Activated CD4-positive, alpha-beta T cell treated with anti-CD3 and anti-CD28 coated beads, Interleukin-2, amount 50 U/mL, for 24 hours (primary cell): ENCODE measurements around the gene CDC42.

Experiments
- DNase-seq, 2 donors: peaks; one replicate each; pipeline ENCODE4 v3.0.0-alpha.2; 2020; ENCODE audit warnings: low read depth in 1 of 2, low spot score in 1 of 2

The CDC42 gene

DNA sequence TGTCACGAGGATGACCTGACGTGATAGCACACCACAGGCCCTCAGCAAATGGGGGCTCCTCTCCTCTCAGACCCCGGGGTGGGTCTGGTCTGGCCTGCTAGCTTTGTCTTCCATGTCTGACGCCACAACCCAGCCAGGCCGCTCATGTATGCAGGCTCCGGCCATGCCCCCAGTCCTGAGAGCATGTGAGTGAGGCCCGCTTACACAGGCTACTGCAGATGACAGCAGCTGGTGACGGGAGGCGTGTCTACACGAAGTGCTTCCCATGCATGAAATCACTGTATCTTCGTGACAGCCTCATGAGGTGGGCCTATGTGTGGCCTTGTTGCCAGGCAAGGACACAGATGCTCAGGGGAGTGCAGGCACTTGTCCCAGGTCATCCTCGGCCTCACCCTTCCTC is 74.0 kb downstream of the CDC42 start:
- no peak for DNase-seq

DNA sequence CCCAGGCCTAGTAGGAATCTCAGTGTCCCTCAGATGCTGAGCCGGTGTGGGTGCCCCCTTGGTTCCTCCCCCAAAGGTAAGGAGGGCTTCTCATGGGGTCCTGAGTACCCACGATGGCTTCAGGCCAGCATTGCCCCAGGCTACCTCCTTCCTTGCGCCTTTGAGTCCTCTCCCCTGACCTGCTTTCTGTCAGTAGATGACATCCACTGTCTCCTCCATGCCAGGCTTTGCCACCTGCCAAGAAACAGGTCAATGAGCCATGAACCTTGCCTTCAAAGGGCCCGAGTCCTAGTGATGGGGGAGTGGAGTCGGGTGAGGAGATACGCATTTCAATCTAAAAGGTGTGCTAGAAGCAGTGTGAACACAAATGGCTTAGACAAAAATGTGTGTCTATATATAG is 74.7 kb downstream of the CDC42 start:
- DNase-seq: no peak

DNA sequence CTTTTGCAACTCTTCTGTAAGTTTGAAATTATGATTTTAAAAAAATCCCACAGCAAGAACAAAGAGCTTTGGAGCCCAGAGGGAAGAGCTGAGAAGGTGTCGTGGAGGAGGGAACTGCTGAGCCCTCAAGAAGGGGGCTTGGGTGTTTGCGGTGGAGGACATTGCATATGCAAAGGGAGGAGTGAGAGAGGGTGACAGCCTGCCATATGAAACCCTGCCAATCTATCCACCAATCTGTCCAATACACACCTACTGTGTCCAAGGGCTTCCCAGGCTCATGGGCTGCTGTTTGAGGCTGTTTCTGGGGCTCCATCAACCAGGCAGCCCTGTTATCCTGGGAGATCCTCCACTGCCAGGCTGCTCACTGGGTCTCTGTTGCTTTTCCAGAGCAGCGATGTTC is 75.2 kb downstream of the CDC42 start:
- DNase-seq: no peak

DNA sequence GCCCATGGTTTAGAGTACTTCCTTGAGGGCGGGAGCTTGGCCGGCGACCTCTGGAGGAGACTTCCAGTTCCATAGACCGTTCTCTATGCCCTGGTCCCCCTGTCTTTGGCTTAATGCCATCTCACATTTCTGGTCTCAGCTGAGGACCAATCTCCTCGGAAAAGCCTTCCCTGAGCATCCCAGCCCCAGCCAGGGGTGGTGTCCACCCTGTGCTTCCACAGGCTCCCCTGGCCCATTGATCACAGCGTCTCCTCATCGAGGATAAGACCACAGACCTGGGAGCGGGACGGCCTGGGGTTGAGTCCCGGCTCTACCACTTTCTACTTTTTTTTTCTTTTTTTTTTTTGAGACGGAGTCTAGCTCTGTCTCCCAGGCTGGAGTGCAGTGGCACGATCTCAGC is 75.9 kb downstream of the CDC42 start:
- DNase-seq: no peak

DNA sequence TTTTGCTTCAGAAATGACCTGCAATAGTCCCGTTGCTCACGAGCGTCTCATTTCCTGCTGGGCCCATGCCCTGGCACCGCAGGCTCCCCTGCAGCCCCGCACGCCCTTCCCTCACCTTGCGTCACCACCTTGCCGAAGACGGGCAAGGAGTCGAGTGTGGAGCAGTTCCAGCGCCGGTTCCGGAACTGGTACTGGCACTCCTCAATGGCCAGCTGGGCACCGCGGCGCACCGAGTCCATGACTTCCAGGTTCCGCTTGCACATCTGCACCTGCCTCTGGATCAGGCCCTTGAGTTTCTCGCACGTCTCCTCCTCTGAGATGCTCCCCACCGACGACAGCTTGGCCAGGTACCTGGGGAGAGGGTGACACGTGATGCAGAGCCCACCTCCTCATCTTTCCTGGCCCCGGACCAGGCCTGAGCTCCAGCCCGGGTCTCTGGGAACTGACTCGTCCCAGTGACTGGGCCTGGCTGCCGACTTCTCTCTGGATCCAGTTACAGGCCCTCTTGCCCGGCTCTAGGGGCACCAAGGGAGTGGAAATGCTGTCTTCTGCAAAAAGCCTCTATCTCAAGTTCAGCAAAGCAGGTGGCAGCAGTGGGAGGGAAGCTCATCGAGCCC is 77.1 kb downstream of the CDC42 start:
- DNase-seq: no peak

DNA sequence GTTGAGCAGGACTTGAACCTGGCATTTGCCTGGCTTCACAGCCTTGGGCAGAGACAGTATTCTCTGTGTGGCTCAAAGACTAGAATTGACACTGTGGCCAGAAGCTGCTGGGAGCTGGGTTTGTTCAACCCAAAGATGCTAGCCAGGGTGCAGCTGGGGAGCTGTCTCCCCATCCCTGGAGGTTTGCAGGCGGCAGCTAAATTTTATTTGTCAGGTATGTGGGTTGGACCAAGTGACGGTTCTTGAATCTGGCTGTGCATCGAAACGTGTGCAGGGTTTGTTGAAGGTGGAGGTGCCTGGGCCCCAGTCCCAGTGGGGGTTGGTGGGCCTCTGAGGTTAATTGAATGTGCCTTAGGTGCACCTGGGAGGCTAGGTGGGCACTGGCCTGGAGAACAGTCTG is 78.6 kb downstream of the CDC42 start:
- no peak for DNase-seq

DNA sequence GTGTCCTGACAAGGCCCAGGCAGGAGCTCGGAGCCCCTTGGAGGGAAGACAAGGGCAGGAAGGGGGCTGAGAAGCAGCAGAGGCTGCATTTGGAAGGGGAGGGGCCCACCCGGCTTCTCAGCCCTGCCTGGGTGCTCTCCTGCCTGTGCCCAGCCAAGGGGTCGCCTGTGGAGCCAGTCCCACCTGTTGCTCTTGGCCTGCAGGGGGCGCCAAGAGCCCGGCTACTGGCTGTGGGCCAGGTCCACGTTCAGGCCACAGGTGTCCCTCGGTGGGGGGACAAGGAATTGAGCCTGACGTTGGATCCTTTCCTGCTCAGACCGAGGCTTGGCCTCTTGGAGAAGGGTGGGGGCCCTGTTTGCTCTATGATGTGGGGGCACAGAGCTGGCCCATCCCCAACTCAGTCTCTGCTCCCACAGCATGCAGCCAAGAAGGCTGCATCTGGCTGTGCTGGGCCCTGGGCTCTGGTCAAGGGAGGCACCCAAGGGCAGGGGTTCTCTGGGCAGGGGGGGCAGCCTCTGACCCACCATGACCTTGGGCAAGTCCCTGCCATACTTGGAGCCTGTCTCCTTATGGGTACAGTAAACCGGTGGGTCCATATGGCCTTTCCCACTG is 79.5 kb downstream of the CDC42 start:
- DNase-seq: peak; percentile 27 to 39

DNA sequence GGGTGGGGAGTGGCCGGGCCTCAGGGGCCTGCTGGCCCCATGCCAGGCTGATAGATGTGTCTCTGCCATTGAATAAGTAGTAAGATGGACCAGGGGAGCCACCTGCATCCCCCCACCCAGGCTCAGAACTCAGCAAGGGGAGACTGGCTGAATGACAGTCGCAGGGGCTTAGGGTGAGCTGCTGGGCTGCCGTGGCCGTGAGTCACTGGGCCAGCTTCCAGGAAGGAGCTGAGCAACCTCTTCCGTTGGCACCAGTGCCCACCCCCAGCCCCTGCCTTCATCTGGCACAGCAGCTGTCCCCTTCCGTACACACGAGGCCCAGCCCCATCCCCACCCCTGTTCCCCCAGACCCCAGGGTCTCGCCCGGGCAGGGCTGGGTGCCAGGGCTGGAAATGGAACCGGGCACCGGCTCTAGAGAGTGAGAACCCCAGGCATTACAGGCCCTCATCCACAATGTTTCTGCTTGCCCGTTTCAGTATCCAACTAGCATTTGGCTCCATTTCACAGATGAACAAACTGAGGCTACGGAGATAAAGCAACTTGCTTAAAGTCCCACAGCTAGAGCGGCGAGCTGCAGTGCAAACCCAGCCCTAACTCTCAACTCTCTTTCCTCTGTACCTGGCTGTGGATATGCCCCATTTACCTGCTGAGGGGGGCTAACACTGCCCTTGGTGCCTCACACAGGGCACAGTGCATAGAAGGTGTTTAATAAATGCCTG is 80.2 kb downstream of the CDC42 start:
- DNase-seq: no peak

DNA sequence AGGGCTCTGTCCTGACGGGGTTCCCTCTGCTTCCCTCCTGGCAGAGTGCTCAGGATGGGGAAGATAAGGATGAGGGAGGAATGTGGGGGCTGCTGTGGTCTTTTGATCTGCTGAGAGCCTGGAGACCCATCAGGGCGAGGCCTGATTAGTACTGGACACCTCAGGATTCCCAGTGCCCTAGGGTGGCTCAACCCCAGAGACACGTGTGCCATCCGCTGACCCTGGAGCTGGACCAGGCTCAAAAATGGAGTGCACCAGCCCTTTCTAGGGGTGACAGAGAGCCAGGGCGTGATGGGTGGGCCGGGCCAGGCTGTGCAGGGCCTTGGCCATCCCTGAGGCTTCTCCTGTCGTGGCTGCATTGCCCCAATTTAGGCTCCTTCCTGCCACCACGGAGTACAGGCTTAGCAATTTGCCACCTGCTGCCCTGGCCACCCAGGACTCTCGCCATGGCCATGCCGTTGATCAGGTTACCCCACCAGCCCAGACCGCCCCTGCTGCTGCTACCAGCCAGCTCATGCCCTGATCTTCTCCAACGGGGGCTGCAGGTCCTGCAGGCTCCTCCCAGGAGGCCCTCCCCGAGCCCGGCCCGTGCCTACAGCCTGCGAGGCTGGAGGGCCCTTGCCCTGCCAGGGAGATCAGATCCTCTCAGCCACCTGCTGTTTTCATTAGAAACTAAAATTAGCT is 80.9 kb downstream of the CDC42 start:
- no peak for DNase-seq

DNA sequence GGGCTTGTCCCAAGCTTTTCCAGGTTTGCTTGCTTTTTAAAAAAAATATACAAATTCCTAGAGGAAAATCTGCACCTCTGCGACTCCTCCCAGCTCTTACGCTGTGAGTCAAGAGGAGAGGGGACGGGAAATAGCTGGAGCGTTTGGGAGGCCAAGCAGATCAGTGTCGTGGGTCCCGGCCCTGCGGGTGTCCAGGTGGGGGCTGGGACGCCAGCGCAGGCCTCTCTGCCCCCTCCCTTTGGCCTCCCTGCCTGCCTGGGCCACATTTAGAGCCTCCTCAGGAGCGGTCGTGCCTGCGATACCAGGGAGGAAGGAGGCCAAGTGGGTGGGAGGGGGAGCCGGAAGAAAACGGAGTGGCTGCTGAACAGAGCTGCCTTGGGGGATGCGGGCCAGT is 81.4 kb downstream of the CDC42 start:
- DNase-seq: no peak

DNA sequence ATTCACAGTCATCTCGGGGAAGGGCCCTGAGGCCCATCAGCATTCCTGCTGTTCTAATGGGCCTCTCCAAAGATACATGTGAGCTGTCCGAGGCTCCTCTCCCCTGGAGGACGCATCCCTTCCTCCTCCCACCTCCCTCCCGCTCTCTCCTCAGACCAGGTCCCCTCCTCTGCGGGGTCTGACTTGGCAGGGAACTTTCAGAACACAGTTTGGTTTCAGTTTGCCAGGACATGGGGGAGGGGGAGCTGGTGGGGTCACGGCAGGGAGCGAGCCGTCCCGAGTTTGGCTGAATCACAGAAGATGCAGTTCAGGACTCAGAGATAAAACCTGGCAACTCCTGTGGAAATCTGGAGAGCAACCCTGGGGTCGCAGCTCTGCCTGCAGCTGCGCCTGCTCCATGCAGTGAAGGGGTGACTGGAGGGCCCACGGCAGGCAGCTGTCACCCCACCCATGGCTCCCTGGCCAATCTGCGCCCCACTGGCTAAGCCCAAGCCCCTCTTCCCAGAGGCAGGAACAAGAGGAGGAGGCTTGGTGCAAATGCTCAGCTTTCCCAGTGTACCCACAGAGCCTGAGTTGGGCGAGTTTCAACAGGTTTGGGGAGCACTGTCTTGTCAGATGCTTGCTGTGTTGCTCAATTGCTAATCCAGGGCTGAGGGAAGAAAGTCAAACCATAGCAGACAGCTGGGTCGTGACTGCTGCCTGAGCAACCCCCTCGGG is 84.7 kb downstream of the CDC42 start:
- DNase-seq: no peak

DNA sequence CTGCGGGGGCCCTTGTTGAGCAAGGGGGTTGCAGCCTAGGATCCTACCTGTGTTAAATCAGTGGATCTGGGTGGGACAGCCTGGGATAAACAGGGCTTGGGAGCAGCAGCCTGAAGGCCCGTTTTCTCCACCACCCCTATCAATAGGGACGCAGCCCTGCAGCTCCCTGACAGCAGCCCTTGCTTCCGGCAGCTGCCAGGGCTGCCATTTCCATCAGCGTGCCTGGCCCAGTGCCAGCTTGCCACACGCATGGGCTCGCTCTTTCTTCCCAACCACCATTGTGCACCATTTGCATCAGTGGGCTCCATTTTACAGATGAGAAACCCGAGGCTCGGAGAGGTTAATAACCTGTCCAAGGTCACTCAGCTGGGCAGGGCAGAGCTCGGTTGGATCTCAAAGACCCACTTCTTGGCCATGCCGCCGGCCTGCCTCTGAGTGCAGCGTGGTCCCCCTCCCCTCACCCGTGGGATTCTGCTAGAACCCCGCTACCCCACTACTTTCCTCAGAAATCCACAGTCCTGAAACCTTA is 86.6 kb downstream of the CDC42 start:
- DNase-seq: no peak

DNA sequence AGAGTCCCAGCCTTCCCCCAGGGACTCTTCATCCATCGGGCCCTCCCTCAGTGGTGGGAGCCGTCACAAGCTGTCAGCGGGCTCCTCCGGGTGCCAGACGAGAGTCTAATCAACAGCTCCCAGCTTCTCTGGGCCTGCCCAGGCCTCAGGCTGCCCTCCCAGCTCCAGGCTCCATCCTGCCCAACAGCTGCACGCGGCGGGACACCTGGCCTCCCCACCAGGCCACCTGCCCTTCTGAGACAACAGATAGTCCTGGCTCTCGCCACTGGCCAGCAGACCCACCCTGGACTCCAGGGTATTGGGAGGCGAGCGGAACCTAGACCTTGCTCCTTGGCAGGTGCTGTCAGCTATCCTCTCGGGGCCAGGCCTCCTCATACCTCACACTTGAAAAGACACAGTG is 87.3 kb downstream of the CDC42 start:
- DNase-seq: no peak
